Measurements from ENCODE around the gene SLC12A8. TPM values are rescaled to one million over a fixed set of nuclear protein-coding genes. Genes with fewer than 3 reads are reported as not detected.

SLC12A8 gene
- total RNA-seq, 1 donor from 2014 or later = 1.9 TPM

- DNase-seq (ENCODE audit: extremely low read depth, low read depth, low spot score) = no peak
Measured at GRCh38 chr3:125119752-125120378, 92.7 kb downstream of the SLC12A8 start.

GRCh38 chr3:125118600-125118999 lies 93.9 kb downstream of the SLC12A8 start:
- no peak for DNase-seq (ENCODE audit: extremely low read depth, low read depth, low spot score)

- no peak for DNase-seq (ENCODE audit: extremely low read depth, low read depth, low spot score)
Measured at GRCh38 chr3:125117631-125118191, 94.8 kb downstream of the SLC12A8 start.

- DNase-seq (ENCODE audit: extremely low read depth, low read depth, low spot score) = no peak
Measured at GRCh38 chr3:125116311-125117080, 96.1 kb downstream of the SLC12A8 start.

GRCh38 chr3:125115640-125116039 lies 96.9 kb downstream of the SLC12A8 start:
- no peak for DNase-seq (ENCODE audit: extremely low read depth, low read depth, low spot score)

- no peak for DNase-seq (ENCODE audit: extremely low read depth, low read depth, low spot score)
Measured at GRCh38 chr3:125112981-125113380, 99.6 kb downstream of the SLC12A8 start.

GRCh38 chr3:125110876-125111480 lies 101.6 kb downstream of the SLC12A8 start:
- DNase-seq (ENCODE audit: extremely low read depth, low read depth, low spot score) = no peak

- DNase-seq (ENCODE audit: extremely low read depth, low read depth, low spot score) = no peak
Measured at GRCh38 chr3:125110016-125110875, 102.3 kb downstream of the SLC12A8 start.

GRCh38 chr3:125109536-125109925 lies 103.0 kb downstream of the SLC12A8 start:
- DNase-seq (ENCODE audit: extremely low read depth, low read depth, low spot score) = no peak

GRCh38 chr3:125108833-125109535 lies 103.6 kb downstream of the SLC12A8 start:
- no peak for DNase-seq (ENCODE audit: extremely low read depth, low read depth, low spot score)

GRCh38 chr3:125107861-125108567 lies 104.5 kb downstream of the SLC12A8 start:
- no peak for DNase-seq (ENCODE audit: extremely low read depth, low read depth, low spot score)

- no peak for DNase-seq (ENCODE audit: extremely low read depth, low read depth, low spot score)
Measured at GRCh38 chr3:125107363-125107762, 105.2 kb downstream of the SLC12A8 start.

GRCh38 chr3:125105116-125105515 lies 107.4 kb downstream of the SLC12A8 start:
- DNase-seq (ENCODE audit: extremely low read depth, low read depth, low spot score) = no peak

GRCh38 chr3:125104639-125105038 lies 107.9 kb downstream of the SLC12A8 start:
- no peak for DNase-seq (ENCODE audit: extremely low read depth, low read depth, low spot score)

- DNase-seq (ENCODE audit: extremely low read depth, low read depth, low spot score) = no peak
Measured at GRCh38 chr3:125103406-125103805, 109.1 kb downstream of the SLC12A8 start.

GRCh38 chr3:125102470-125102869 lies 110.1 kb downstream of the SLC12A8 start:
- no peak for DNase-seq (ENCODE audit: extremely low read depth, low read depth, low spot score)

- DNase-seq (ENCODE audit: extremely low read depth, low read depth, low spot score) = no peak
Measured at GRCh38 chr3:125098611-125099291, 113.8 kb downstream of the SLC12A8 start.

GRCh38 chr3:125090649-125091048 lies 121.9 kb downstream of the SLC12A8 start:
- DNase-seq (ENCODE audit: extremely low read depth, low read depth, low spot score) = no peak
